AML-193 (cell line): ENCODE results near the gene FYB2.

Source experiments
- DNase-seq, 2 experiments: peaks; one replicate each; lab custom pipeline; 2025; lab: John Stamatoyannopoulos, UW

Gene FYB2

GRCh38 chr1:56819387-56819899, at the start of gene FYB2:
TSS of gene FYB2 (minus strand) at chr1:56819404. CDS start at chr1:56819290, 114 bp downstream.
- no peak for DNase-seq

- no peak for DNase-seq
Measured at GRCh38 chr1:56868761-56869160, 49.6 kb upstream of the FYB2 start.

- no peak for DNase-seq
Measured at GRCh38 chr1:56867491-56867890, 48.3 kb upstream of the FYB2 start.

GRCh38 chr1:56866656-56867055, 47.5 kb upstream of the FYB2 start:
- no peak for DNase-seq

- no peak for DNase-seq
Measured at GRCh38 chr1:56864430-56864829, 45.2 kb upstream of the FYB2 start.

- no peak for DNase-seq
Measured at GRCh38 chr1:56863265-56863992, 44.2 kb upstream of the FYB2 start.

GRCh38 chr1:56859287-56859686, 40.1 kb upstream of the FYB2 start:
- DNase-seq: no peak

GRCh38 chr1:56856186-56856585, 37.0 kb upstream of the FYB2 start:
- DNase-seq: no peak

- no peak for DNase-seq
Measured at GRCh38 chr1:56855190-56855589, 36.0 kb upstream of the FYB2 start.

- no peak for DNase-seq
Measured at GRCh38 chr1:56854521-56855099, 35.4 kb upstream of the FYB2 start, which contains the start of gene C8A. TSS of gene C8A (plus strand) at chr1:56854797. CDS start at chr1:56854902, 105 bp downstream.

GRCh38 chr1:56852476-56852875, 33.3 kb upstream of the FYB2 start:
- no peak for DNase-seq

- DNase-seq: no peak
Measured at GRCh38 chr1:56850922-56851321, 31.7 kb upstream of the FYB2 start.

GRCh38 chr1:56850411-56850810, 31.2 kb upstream of the FYB2 start:
- DNase-seq: no peak

GRCh38 chr1:56849750-56850149, 30.5 kb upstream of the FYB2 start:
- no peak for DNase-seq

- DNase-seq: no peak
Measured at GRCh38 chr1:56845343-56845742, 26.1 kb upstream of the FYB2 start.

- DNase-seq: no peak
Measured at GRCh38 chr1:56844545-56845136, 25.4 kb upstream of the FYB2 start.

- DNase-seq: no peak
Measured at GRCh38 chr1:56843544-56843943, 24.3 kb upstream of the FYB2 start.

GRCh38 chr1:56838759-56839158, 19.6 kb upstream of the FYB2 start:
- DNase-seq: no peak

GRCh38 chr1:56837244-56837939, 18.2 kb upstream of the FYB2 start:
- no peak for DNase-seq

GRCh38 chr1:56836359-56836758, 17.2 kb upstream of the FYB2 start:
- no peak for DNase-seq

GRCh38 chr1:56835657-56836056, 16.5 kb upstream of the FYB2 start:
- DNase-seq: no peak

GRCh38 chr1:56834137-56834900, 15.1 kb upstream of the FYB2 start:
- DNase-seq: no peak
